Inflammatory macrophage treated with lipopolysaccharide for 4 hours (primary cell): ENCODE results near the gene L3MBTL4.
A peak's percentile ranks its signal among the peaks of the same experiment; 100 is the strongest.
"Not testable (repeated sequence)": the region's sequence is repeated elsewhere in the genome, so short reads cannot be mapped to it uniquely, and the experiment has no call there.

ENCODE experiments used
- DNase-seq: peaks from one replicate; pipeline ENCODE4 v3.0.0-alpha.2; 2020

The L3MBTL4 gene

GRCh38 chr18:6414723-6415417 is at the start of gene L3MBTL4:
TSS of gene L3MBTL4 (minus strand) at chr18:6414911. CDS start at chr18:6311625, 103,286 bp downstream.
- peak; percentile 39 for DNase-seq

GRCh38 chr18:6452194-6452593 is 37.5 kb upstream of the L3MBTL4 start:
- no peak for DNase-seq

GRCh38 chr18:6449213-6449612 is 34.5 kb upstream of the L3MBTL4 start:
- DNase-seq: no peak

- DNase-seq: no peak
These were observed 29.9 kb upstream of the L3MBTL4 start for GRCh38 chr18:6444466-6445228.

GRCh38 chr18:6441200-6441599 is 26.5 kb upstream of the L3MBTL4 start:
- DNase-seq: no peak

- DNase-seq: no peak
These were observed 23.5 kb upstream of the L3MBTL4 start for GRCh38 chr18:6437937-6438818.

GRCh38 chr18:6435731-6436130 is 21.0 kb upstream of the L3MBTL4 start:
- DNase-seq: no peak

GRCh38 chr18:6434987-6435709 is 20.4 kb upstream of the L3MBTL4 start:
- DNase-seq: no peak

GRCh38 chr18:6434481-6434880 is 19.8 kb upstream of the L3MBTL4 start:
- no peak for DNase-seq

- DNase-seq: no peak
These were observed 17.1 kb upstream of the L3MBTL4 start for GRCh38 chr18:6431659-6432318.

- no peak for DNase-seq
These were observed 14.2 kb upstream of the L3MBTL4 start for GRCh38 chr18:6428851-6429395.

GRCh38 chr18:6427286-6427685 is 12.6 kb upstream of the L3MBTL4 start:
- DNase-seq: no peak

- DNase-seq: no peak
These were observed 8.6 kb upstream of the L3MBTL4 start for GRCh38 chr18:6423289-6423688.

GRCh38 chr18:6414118-6414722 is 491 bp downstream of the L3MBTL4 start:
- peak; percentile 85 for DNase-seq

- peak; percentile 27 for DNase-seq
These were observed 1.1 kb downstream of the L3MBTL4 start for GRCh38 chr18:6413579-6414117.

- no peak for DNase-seq
These were observed 1.7 kb downstream of the L3MBTL4 start for GRCh38 chr18:6412933-6413472.

- DNase-seq: no peak
These were observed 3.3 kb downstream of the L3MBTL4 start for GRCh38 chr18:6411382-6411781.

- no peak for DNase-seq
These were observed 4.8 kb downstream of the L3MBTL4 start for GRCh38 chr18:6409933-6410332.

GRCh38 chr18:6408543-6408942 is 6.2 kb downstream of the L3MBTL4 start:
- DNase-seq: not testable (repeated sequence)

- no peak for DNase-seq
These were observed 7.7 kb downstream of the L3MBTL4 start for GRCh38 chr18:6406910-6407470.
